K562 (cell line): ENCODE measurements around the gene CIB1. TPM values are rescaled to one million over a fixed set of nuclear protein-coding genes. Genes with fewer than 3 reads are reported as not detected.

Experiments
- BDP1 ChIP-seq: IDR thresholded peaks from 3 replicates; pipeline ENCODE4 v1.6.1; 2011; ENCODE audit not compliant: insufficient read length, insufficient read depth
- CAMTA2 ChIP-seq: fragments of 250-450 bp; sonication (Bioruptor Pico); conservative IDR thresholded peaks from 2 replicates; pipeline ENCODE4 v1.5.1; 2022
- DDX20 ChIP-seq: fragments of 450-650 bp; IDR thresholded peaks from 2 replicates; pipeline ENCODE4 v1.6.1; 2016; ENCODE audit warnings: missing genetic modification characterization, low read depth, mild to moderate bottlenecking, missing compliant biosample characterization, moderate library complexity
- HMG20A ChIP-seq: fragments of 450-650 bp; formaldehyde crosslinking; conservative IDR thresholded peaks from 2 replicates; pipeline ENCODE4 v1.4.0; 2020; ENCODE audit warnings: mild to moderate bottlenecking, mixed read lengths
- HMGN3 ChIP-seq: IDR thresholded peaks from 2 replicates; pipeline ENCODE4 v1.6.1; 2011; ENCODE audit warnings: borderline replicate concordance, low read depth, mild to moderate bottlenecking, mixed read lengths, low read length; ENCODE audit not compliant: insufficient read length; ENCODE audit errors: extremely low read depth
- IFI16 ChIP-seq: fragments of 250-450 bp; sonication (Bioruptor Pico); IDR thresholded peaks from 2 replicates; pipeline ENCODE4 v2.1.2; 2022; ENCODE audit warnings: mild to moderate bottlenecking, inconsistent platforms
- KLF16 ChIP-seq: IDR thresholded peaks from 2 replicates; pipeline ENCODE4 v1.6.1; 2016; ENCODE audit warnings: antibody characterized with exemption
- L3MBTL2 ChIP-seq: fragments of 450-650 bp; IDR thresholded peaks from 2 replicates; pipeline ENCODE4 v1.6.1; 2016; ENCODE audit warnings: mild to moderate bottlenecking, moderate library complexity
- MAFF ChIP-seq: IDR thresholded peaks from 2 replicates; pipeline ENCODE4 v1.6.1; 2012; ENCODE audit warnings: low read length, improper control_type of control experiment
- MEIS2 ChIP-seq: fragments of 450-650 bp; IDR thresholded peaks from 2 replicates; pipeline ENCODE4 v1.6.1; 2014; ENCODE audit warnings: mild to moderate bottlenecking; ENCODE audit not compliant: partially characterized antibody
- MIER1 ChIP-seq: fragments of 450-650 bp; IDR thresholded peaks from 2 replicates; pipeline ENCODE4 v1.6.1; 2016; ENCODE audit warnings: antibody characterized with exemption, mild to moderate bottlenecking, low read depth
- NFE2 ChIP-seq: IDR thresholded peaks from 2 replicates; pipeline ENCODE4 v1.6.1; 2014; ENCODE audit warnings: antibody characterized with exemption, low read depth
- NFXL1 ChIP-seq: fragments of 450-650 bp; formaldehyde crosslinking; IDR thresholded peaks from 2 replicates; pipeline ENCODE4 v1.4.0; 2021; ENCODE audit warnings: mild to moderate bottlenecking
- NR0B1 ChIP-seq: fragments of 450-650 bp; IDR thresholded peaks from one replicate; pipeline ENCODE4 v1.6.1; 2018; ENCODE audit warnings: mild to moderate bottlenecking, moderate library complexity; ENCODE audit not compliant: partially characterized antibody
- RBM14 ChIP-seq: fragments of 200-400 bp; formaldehyde crosslinking; IDR thresholded peaks from 2 replicates; pipeline ENCODE4 v1.6.1; 2018; ENCODE audit warnings: low read depth, mild to moderate bottlenecking, low read length, moderate library complexity, borderline replicate concordance; ENCODE audit not compliant: insufficient read depth
- SMAD2 ChIP-seq: fragments of 150-350 bp; IDR thresholded peaks from 2 replicates; pipeline ENCODE4 v1.6.1; 2014; ENCODE audit warnings: low read depth, mild to moderate bottlenecking, low read length
- TAF9B ChIP-seq: fragments of 450-650 bp; IDR thresholded peaks from 2 replicates; pipeline ENCODE4 v1.6.1; 2018; ENCODE audit warnings: mild to moderate bottlenecking; ENCODE audit not compliant: partially characterized antibody
- TBP ChIP-seq: optimal IDR thresholded peaks from 2 replicates; pipeline ENCODE3; 2011; ENCODE audit warnings: low read depth, low read length, improper control_type of control experiment
- THAP7 ChIP-seq: fragments of 250-450 bp; sonication (Bioruptor Pico); IDR thresholded peaks from 2 replicates; pipeline ENCODE4 v1.5.0; 2021
- YBX1 ChIP-seq: fragments of 450-650 bp; IDR thresholded peaks from 2 replicates; pipeline ENCODE4 v1.7.1; 2016; ENCODE audit warnings: mild to moderate bottlenecking
- ZNF184 ChIP-seq: sonication (generic); formaldehyde crosslinking; IDR thresholded peaks from 2 replicates; pipeline ENCODE4 v1.5.0; 2020; ENCODE audit warnings: missing genetic modification reagents
- ZNF354B ChIP-seq: fragments of 250-450 bp; sonication (Bioruptor Pico); IDR thresholded peaks from 2 replicates; pipeline ENCODE4 v1.4.0; 2020
- ZNF518B ChIP-seq: fragments of 250-450 bp; sonication (Bioruptor Pico); IDR thresholded peaks from 2 replicates; pipeline ENCODE4 v1.5.0; 2021; ENCODE audit warnings: mild to moderate bottlenecking, moderate library complexity
- polyA plus RNA-seq, 8 experiments: library from polyadenylated mRNA; depleted of rRNA in 4 of 8; stranded (reverse) in 5 of 8; unstranded in 3 of 8; fragments of >200 nt; fragmentation: Nextera tagmentation in 2 of 8; fragmentation: Illumina TruSeq in 1 of 8; extraction: Ambion mirVana in 2 of 8; extraction: Trizol in 1 of 8; gene quantifications; 2 replicates each; pipeline versions ENCODE4 v1.2.1 to v1.2.3, GENCODE V29; 2011 to 2014; ENCODE audit warnings: inconsistent platforms in 1 of 8, missing spikeins in 1 of 8
- total RNA-seq, 7 experiments: library from RNA; depleted of rRNA in 6 of 7; stranded (reverse); fragments of >200 nt in 6 of 7; fragmentation: Illumina TruSeq in 2 of 7; extraction: Trizol in 2 of 7; gene quantifications; 2 replicates each; pipeline versions ENCODE4 v1.2.1 to v1.2.3, GENCODE V29; 2011 to 2021; ENCODE audit warnings: low replicate concordance in 1 of 7
- TF ChIP-seq, protein P1 (sequence below): fragments of 250-450 bp; sonication (Bioruptor Pico); IDR thresholded peaks from 2 replicates; pipeline ENCODE4 v1.5.0; 2021

The CIB1 gene
- total and polyA plus RNA-seq, 9 of the 15 experiments (the other 6 are each of a cell fraction or from before 2014, with no cell fraction given) = 14.9 to 136 (median 64.5) TPM

DNA sequence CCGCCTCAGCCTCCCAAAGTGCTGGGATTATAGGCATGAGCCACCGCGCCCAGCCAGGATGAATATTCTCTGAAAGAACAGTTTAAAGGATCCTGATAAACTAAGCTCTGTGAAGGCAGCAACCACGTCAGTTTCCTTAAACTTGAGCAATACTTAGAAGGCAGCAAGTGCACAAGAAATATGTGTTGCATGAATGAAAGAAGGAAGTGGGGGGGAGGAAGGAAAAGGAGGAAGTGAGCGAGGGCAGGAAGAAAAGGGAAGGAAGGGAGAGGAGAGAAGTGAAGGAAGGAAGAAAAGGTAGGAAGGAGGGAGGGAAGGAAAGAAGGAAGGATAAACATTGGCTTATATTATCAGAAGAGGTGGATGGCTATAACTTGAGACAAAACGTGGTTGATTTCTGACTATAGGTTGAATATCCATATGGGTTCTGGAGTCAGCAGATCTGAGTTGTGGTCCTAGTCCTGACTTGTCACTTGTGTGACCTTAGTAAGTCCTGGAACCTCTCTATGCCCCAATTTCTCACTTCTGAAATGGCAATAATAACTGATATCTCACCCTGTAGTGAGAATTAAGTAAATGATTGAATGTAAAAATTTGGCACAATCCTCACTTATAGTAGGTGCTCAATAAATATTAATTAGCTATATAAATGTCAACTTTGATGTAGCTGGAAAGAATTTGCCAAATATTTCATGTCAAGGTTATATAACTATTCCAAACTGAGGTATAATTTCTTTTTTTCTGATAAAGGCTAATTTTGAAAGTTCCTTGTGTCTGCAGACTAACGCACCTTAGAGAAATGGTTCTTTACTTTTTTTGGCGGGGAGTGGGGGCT, 44.6 kb downstream of the CIB1 start (continued):
- TF ChIP-seq YBX1 (no peak), NR0B1 (no peak), DDX20 (tag) (no peak), IFI16 (CRISPR knock-in tag) (no peak), MIER1 (peak; percentile 61; the same call in 1 of the 2 replicates), NFE2 (no peak), TBP (no peak), RBM14 (no peak), KLF16 (no peak), MEIS2 (no peak), L3MBTL2 (no peak), ZNF184 (CRISPR knock-in tag) (no peak), TAF9B (no peak), SMAD2 (no peak), HMGN3 (no peak), ZNF518B (CRISPR knock-in tag) (no peak), HMG20A (no peak), BDP1 (no peak), CAMTA2 (no peak), MAFF (no peak), THAP7 (CRISPR knock-in tag) (no peak), ZNF354B (CRISPR knock-in tag) (no peak), NFXL1 (CRISPR knock-in tag) (no peak)
- TF ChIP-seq, protein P1, sequence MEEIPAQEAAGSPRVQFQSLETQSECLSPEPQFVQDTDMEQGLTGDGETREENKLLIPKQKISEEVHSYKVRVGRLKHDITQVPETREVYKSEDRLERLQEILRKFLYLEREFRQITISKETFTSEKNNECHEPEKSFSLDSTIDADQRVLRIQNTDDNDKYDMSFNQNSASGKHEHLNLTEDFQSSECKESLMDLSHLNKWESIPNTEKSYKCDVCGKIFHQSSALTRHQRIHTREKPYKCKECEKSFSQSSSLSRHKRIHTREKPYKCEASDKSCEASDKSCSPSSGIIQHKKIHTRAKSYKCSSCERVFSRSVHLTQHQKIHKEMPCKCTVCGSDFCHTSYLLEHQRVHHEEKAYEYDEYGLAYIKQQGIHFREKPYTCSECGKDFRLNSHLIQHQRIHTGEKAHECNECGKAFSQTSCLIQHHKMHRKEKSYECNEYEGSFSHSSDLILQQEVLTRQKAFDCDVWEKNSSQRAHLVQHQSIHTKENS = no peak
